GM21390 (cell line): Measurements from ENCODE around the gene ABCB10.
A peak's percentile ranks its signal among the peaks of the same experiment; 100 is the strongest.
"Not testable (repeated sequence)": the region's sequence is repeated elsewhere in the genome, so short reads cannot be mapped to it uniquely, and the experiment has no call there.

Source experiments
- ATAC-seq: cut with Tn5 transposase; IDR thresholded peaks from one replicate; pipeline ENCODE4 v1.9.1; 2021; ENCODE audit not compliant: unreplicated experiment

Gene ABCB10

DNA sequence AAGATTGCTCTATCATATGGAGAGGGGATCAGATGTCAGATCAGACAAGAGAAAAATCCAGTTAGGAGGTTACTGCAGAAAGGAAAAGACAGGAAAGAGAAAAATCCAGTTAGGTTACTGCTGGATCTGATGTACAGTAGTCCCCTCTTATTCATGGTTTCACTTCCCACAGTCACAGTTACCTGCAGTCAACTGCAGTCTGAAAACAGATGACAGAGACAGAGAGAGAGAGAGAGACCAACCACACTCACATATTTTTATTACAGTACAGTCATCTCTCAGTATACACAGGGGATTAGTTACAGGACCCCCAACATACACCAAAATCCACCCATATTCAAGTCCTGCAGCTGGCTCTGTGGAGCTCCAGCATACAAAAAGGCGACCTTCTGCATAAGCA lies 79.7 kb downstream of the ABCB10 start:
- peak; percentile 72 for ATAC-seq

GRCh38 chr1:229475859-229476258 lies 82.6 kb downstream of the ABCB10 start:
- ATAC-seq = not testable (repeated sequence)

DNA sequence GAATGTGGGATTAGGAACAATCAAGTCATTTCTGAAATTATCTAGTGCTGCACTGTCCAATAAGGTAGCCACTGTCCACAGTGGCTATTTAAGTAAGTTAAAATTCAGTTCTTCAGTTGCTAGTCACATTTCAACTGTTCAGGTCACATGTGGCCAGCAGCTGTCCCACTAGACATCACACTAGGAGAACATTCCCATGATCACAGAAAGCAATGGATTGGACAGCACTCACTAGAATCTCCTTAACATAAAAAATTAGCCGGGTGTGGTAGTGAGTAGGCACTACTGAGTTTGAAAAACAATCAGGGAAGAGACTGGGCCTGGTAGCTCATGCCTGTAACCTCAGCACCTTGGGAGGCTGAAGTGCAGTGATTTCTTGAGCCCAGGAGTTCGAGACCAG lies 84.0 kb downstream of the ABCB10 start:
- no peak for ATAC-seq

DNA sequence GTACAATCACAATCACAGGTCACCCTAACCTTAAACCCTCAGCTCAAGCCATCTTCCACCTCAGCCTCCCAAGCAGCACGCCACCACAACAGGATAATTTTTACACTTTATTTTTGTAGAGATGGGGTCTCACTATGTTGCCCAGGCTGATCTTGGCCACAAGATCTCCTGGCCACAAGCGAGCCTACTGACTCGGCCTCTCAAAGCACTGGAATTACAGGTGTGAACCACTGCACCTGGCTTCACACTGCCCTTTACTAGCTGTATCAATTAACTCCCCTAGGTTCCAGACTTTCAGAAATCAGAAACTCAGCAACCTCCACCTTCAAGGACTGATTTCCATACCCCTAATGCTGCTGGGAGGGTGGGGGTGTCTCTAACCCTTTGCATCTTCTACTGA lies 87.3 kb downstream of the ABCB10 start:
- ATAC-seq = no peak

DNA sequence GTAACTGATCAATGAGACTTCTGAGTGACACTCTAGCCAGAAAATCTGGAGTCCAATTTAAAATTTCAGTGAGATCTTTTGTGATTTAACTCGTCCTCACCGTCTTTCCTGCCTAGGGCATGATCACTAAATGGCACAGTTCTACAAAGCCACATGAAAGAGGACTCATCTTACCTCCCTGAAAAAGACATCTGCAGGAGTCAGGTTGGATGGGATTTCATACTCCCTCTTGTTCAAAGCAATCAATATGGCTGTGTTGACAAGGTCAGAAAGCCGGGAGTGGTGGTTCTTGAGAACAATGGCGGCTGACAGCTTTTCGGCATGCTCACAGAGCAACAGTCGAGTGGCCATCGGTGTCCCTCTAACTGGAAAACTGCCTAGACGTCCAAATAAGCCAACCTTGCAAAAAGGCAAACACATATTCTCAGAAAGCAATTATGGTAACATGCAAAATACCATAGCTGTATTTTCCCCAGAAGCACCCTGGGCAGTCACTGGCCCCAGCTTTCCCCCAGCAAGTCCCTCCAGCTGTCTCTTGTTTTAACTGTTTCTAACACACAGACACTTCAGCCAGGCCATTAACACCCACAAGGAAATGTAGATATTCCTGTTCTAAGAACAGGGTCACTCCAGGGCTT lies 88.0 kb downstream of the ABCB10 start:
- no peak for ATAC-seq

DNA sequence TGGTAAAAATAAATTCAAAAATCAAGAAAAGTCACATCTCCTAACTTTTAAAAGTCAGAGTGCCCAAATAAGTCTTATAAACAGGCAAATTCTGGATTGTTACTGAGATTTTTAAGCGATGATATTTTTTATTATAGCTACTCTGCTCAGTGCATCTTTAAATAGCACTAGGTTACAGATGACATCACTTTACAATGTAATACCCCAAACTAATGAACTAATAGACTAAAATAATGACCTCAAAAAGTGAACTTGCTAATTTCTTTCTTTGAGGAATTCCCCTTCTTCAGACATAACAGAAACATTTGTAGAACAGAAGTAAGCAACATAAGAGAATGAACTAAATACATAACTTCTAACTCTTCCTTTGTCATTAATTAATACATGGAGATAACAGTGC lies 91.6 kb downstream of the ABCB10 start:
- no peak for ATAC-seq
